Neutrophil (primary cell): ENCODE results near the gene GABBR1.

ENCODE experiments used
- H3K27ac ChIP-seq: fragments of 200-600 bp; sonication (generic); 2 replicates; pipeline ENCODE4 v1.5.1; 2016; ENCODE audit warnings: mild to moderate bottlenecking, moderate library complexity
- H3K27me3 ChIP-seq: fragments of 200-600 bp; sonication (generic); 2 replicates; pipeline ENCODE4 v1.6.0; 2016; ENCODE audit warnings: mild to moderate bottlenecking
- H3K36me3 ChIP-seq: fragments of 200-600 bp; sonication (generic); 2 replicates; pipeline ENCODE4 v1.5.1; 2017
- H3K4me1 ChIP-seq, 2 experiments: fragments of 200-600 bp in 1 of 2; sonication (generic) in 1 of 2; 1 replicate in 1 of 2; 2 replicates in 1 of 2; pipeline versions ENCODE4 v1.5.1 to v1.6.1; 2013 to 2016; ENCODE audit warnings: low read depth in 1 of 2, low read length in 1 of 2, mild to moderate bottlenecking in 1 of 2, moderate library complexity in 1 of 2; ENCODE audit not compliant: control insufficient read depth in 1 of 2, insufficient read depth in 1 of 2
- H3K4me3 ChIP-seq, 2 experiments: fragments of 200-600 bp in 1 of 2; sonication (generic) in 1 of 2; 1 replicate in 1 of 2; 2 replicates in 1 of 2; pipeline ENCODE4 v1.5.1; 2013 to 2016; ENCODE audit warnings: low read depth in 1 of 2, low read length in 1 of 2, mild to moderate bottlenecking in 1 of 2, moderate library complexity in 1 of 2
- H3K9me3 ChIP-seq: fragments of 200-600 bp; sonication (generic); 2 replicates; pipeline ENCODE4 v1.5.1; 2016
- CTCF ChIP-seq: fragments of 200-600 bp; sonication (generic); IDR thresholded peaks from 2 replicates; pipeline ENCODE4 v1.5.1; 2016; ENCODE audit warnings: antibody characterized with exemption

Gene GABBR1

GRCh38 chr6:29554764-29555163, 78.2 kb downstream of the GABBR1 start:
- no peak for TF ChIP-seq CTCF
- Histone ChIP-seq H3K27me3 (peaks cover 86% of the 10 kb centered on the region), H3K4me1 (peaks cover 3 to 13% of the 10 kb centered on the region in 2 experiments), H3K36me3 (no peaks in the 10 kb centered on the region), H3K4me3 (no peak overlapping the region), H3K27ac (no peak overlapping the region), H3K9me3 (no peaks in the 10 kb centered on the region)

DNA sequence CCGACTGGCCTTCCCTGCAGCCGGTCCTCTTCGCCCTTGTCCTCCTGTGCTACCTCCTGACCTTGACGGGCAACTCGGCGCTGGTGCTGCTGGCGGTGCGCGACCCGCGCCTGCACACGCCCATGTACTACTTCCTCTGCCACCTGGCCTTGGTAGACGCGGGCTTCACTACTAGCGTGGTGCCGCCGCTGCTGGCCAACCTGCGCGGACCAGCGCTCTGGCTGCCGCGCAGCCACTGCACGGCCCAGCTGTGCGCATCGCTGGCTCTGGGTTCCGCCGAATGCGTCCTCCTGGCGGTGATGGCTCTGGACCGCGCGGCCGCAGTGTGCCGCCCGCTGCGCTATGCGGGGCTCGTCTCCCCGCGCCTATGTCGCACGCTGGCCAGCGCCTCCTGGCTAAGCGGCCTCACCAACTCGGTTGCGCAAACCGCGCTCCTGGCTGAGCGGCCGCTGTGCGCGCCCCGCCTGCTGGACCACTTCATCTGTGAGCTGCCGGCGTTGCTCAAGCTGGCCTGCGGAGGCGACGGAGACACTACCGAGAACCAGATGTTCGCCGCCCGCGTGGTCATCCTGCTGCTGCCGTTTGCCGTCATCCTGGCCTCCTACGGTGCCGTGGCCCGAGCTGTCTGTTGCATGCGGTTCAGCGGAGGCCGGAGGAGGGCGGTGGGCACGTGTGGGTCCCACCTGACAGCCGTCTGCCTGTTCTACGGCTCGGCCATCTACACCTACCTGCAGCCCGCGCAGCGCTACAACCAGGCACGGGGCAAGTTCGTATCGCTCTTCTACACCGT, 79.5 kb downstream of the GABBR1 start:
- H3K27me3 ChIP-seq, result peaks cover 94% of the 10 kb centered on the region
- H3K9me3 ChIP-seq, result no peaks in the 10 kb centered on the region
- TF ChIP-seq CTCF, result no peak
- peak overlapping the region in 1 of 2 experiments; percentile 15 for H3K4me3 ChIP-seq
- H3K27ac ChIP-seq, result no peak overlapping the region
- H3K36me3 ChIP-seq, result no peaks in the 10 kb centered on the region
- H3K4me1 ChIP-seq, result peaks cover 3 to 13% of the 10 kb centered on the region in 2 experiments

GRCh38 chr6:29552512-29553051, 80.4 kb downstream of the GABBR1 start:
- no peak overlapping the region for H3K4me3 ChIP-seq

GRCh38 chr6:29547573-29547972, 85.4 kb downstream of the GABBR1 start:
- H3K4me3 ChIP-seq, result no peak overlapping the region
- no peak overlapping the region for H3K27ac ChIP-seq
- TF ChIP-seq CTCF, result no peak
- H3K36me3 ChIP-seq, result no peaks in the 10 kb centered on the region
- peaks cover 55% of the 10 kb centered on the region for H3K27me3 ChIP-seq
- no peaks in the 10 kb centered on the region for H3K9me3 ChIP-seq
- H3K4me1 ChIP-seq, result no peaks in the 10 kb centered on the region

More at GRCh38 chr6:29552512-29553051, 80.4 kb downstream of the GABBR1 start:
- no peak for TF ChIP-seq CTCF
- Histone ChIP-seq H3K4me1 (peaks cover 3 to 13% of the 10 kb centered on the region in 2 experiments), H3K9me3 (no peaks in the 10 kb centered on the region), H3K27ac (no peak overlapping the region), H3K27me3 (peaks cover 98% of the 10 kb centered on the region), H3K36me3 (no peaks in the 10 kb centered on the region)

DNA sequence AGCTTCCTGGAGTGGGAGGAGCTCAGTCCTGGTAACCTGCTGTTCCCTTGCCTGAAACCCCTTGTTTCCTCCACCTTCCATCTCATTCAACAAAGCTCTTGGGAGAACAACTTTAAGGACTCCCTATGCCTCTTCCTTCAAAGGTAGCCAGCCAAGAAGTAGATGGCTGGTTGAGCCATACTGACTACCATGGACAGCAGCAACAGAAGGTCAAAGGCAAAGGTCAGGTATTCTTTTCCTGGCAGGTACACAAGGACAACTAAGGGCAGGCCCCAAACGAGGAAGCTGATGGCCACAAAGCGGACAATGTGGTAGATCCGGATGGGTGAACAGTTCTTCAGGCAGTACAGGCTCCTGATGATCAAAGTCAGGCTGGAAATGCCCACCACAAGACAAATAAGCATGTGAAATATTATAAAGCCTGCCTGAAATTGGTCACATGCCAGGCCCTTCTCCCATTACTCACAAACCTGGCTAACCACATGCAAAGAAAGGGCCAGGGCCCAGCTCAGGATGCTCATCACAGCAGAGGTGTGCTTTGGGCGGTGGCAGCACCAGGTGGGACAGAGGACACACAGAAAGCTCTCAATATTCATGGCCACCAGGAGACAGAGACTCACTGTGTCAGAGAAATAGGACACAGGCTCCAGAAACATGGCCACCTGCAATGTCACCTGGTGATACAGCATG, 95.1 kb downstream of the GABBR1 start:
- Histone ChIP-seq H3K27ac (no peak overlapping the region), H3K27me3 (no peaks in the 10 kb centered on the region)

More for the DNA sequence above, 95.1 kb downstream of the GABBR1 start:
- H3K4me1 ChIP-seq, result no peaks in the 10 kb centered on the region
- H3K36me3 ChIP-seq, result no peaks in the 10 kb centered on the region
- no peak for TF ChIP-seq CTCF
- no peak overlapping the region for H3K4me3 ChIP-seq
- no peaks in the 10 kb centered on the region for H3K9me3 ChIP-seq
